ENCODE results near the gene NPPB.
A peak's percentile ranks its signal among the peaks of the same experiment; 100 is the strongest.

NPPB gene

DNA sequence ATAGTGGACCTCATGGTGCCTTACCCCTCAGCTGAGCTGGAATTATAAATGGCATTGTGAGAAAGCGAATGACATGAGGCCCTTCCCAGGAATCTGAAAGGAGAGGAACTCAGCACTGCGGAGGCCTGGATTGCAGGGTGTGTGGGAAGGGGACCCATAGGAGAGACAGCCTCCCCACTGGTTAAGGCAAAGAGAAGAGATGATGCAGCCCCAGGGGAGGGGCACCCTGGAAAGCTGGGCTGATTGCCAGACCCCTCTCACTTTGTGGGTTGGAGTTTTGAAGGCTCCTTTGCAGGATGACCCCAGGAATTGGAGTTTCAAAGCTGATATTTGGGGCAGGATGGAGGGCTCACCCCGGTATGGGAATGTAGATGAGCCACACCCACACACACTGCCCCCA, 2.0 kb downstream of the NPPB start:
- DNase-seq: no peak

DNA sequence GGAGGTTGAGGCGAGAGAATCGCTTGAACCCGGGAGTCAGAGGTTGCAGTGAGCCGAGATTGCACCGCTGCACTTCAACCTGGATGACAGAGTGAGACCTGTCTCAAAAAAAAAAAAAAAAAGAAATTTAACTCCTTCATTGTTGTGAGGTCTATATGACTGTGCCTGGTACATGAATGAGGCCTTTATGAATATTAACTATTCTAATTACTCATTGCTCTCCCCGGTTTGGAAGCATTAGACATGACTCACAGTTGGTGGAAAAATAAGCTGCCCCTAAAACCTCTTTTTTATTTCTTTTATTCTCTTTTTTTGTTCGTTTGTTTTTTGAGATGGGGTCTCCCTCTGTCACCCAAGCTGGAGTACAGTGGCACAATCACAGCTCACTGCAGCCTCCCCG, 3.3 kb downstream of the NPPB start:
- no peak for DNase-seq

DNA sequence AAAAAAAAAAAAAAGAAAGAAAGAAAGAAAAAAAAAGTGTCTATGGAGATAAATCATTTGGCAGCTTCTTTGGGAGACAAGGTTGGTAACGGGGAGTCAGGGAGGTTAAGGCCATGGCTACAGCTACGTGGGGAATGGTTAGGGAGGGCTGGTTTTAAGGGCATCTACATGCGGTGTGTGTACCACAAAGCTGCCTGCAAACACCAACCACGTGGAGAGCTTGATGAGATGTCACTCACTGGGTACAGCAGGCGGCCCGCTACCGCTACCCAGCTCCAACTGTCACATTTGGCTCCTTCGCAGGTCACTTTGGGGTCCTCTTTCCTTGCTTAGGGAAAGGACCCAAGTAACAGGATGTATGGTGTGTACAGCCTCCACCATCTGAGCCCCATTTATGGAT, 4.2 kb downstream of the NPPB start:
- no peak for DNase-seq

DNA sequence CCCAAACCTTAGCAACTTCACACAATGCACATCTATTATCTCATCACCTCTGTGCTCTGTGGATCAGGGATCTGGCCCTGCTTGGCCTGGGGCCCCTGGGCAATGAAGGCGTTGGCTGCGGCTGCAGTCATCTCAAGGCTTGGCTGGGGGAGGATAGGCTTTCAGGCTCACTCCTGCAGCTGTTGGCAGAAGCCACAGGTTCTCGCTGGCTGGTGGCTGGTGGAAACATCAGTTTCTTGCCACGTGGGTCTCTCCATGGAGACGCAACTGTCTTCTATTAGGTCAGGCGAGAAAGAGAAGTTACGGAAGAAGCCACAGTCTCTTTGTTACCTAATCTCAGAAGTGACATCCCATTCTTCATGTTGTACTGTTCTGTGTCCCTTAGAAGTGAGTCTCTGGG, 7.6 kb downstream of the NPPB start:
- DNase-seq: no peak

DNA sequence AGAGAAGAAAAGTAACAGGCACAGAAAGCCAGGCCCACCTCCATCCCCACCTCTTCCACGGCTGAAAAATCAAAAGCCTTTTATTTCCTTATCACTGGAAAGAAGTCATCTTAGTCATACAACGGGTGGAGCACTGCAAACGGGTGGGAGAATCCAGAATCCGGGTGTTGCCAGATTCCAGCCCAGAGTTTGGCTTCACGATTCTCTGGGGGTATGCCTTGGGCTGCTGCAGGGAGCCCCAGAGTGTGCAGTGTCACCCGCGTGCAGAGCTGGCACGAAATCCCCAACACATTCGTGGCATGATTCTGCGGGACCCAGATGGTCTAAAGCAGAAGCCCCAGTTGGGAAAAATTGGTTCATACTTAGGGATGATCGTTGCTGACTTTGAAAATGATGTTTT, 8.6 kb downstream of the NPPB start:
- DNase-seq: no peak

DNA sequence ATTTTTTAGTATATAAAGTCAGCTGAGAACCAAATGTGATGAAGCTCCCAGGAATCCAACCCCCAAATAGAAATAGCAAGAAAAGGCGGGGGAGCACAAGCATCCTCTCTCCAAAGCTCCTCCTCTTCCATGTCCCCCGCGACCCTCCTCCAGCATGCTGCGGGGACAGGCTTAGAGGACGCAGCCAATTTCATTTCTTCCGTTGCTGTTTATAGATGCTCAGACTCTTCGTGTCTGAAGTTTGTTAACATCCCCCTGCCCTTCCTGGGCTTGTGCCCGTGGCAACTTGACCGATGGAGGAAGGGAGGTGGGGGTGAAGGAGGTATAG, 10.4 kb downstream of the NPPB start:
- DNase-seq: no peak

DNA sequence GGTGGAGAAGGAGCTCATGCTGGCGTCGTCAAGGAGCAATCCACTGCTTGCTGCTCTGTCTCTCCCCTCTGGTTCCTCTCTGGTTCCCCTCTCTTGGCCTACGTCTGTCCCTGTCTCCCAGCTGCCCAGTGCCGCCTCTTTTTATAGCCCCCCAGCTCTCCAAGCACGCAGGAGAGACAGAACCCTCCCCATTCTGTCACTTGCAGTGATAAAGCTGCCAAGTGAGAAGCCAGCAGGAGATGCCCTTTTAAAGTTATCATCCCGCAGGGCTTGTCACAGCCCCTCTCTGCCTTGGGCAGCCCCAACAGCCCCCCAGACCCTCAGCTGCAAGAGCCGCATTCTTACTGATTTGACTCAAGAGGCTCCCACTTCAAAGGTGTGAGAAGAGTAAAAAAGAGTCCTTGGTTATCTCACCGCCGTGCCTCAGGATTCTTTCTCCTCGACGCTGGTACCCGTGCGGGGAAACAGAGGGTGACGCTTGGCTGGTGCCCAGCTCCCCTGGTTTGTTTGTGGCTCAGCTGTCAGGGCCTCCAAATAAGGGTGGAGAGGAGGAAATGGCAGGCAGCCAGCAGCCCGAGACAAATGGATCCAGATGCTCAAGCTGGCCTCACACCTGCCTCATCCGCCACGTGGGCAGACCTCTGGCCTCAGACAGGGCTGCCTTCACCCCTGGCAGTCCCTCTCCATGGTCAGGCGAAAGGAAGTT, 10.9 kb downstream of the NPPB start, which contains the start of gene NPPA:
TSS of gene NPPA (minus strand) at position 117 of the 706 bp plus-strand sequence. CDS start at position 18, 99 bp downstream.
- no peak for DNase-seq

DNA sequence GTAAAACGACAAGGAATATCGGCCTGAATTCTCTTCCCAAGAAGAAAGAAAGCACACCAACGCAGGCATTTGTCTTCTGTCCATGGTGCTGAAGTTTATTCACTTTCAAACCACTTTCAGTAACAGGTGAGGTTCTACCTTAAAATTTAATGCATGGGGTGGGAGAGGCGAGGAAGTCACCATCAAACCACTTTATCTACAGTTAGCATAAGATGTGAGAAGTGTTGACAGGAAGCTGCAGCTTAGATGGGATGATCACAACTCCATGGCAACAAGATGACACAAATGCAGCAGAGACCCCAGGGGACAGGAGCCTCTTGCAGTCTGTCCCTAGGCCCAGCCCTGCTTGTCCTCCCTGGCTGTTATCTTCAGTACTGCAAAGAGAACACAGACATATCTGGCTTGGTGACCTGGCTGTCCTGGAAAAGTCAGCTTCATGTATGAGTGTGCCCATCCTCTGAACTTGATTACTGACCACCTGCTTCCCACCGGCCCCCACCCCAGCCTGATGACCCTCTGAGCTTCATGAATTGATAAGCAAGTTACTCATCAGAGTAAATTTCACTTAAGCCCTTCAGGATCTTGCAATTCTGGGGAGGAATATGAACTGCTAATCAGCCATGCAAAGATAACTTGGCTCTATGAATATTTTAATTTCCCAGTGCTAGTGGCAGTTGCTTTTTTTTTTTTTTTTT, 13.0 kb downstream of the NPPB start:
- DNase-seq: no peak

DNA sequence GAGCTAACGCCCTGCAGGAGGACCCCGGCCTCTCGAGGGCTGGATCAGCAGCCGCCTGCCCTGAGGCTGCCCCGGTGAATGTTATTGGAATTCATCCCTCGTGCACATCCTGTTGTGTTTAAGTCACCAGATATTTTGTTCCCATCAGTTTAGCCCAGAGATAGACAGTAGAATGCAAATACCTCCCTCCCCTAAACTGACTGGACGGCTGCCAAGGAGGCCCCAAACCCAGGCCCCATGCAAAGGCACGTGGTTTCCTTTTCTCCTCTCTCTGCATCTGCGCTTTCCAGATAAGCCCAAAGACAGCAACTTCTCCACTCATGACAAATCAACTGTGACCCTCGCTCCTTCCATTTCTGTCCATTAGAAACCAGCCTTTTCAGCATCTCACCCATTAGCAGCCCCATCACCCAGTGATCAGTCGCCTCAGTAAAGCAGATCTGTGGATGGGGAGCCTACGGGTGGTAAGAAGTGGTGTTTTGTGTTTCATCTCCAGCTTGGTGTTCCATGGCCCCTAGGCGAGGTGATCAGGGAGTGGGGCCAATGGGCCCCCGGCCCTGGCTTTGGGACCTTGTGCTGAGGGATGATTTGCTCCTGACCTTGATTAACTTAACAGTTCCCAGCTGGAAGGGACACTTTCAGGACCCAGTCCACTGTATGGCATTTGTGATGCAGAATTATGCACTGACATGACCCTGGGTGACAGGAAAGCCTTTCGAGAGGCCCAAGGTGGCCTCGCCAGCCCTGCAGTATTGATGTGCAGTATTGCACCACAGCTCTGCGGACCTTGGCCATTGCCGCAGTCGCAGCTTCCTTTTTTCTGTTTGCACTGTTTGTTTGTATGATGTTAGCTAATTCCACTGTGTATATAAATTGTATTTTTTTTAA, 16.3 kb downstream of the NPPB start:
- DNase-seq: no peak

DNA sequence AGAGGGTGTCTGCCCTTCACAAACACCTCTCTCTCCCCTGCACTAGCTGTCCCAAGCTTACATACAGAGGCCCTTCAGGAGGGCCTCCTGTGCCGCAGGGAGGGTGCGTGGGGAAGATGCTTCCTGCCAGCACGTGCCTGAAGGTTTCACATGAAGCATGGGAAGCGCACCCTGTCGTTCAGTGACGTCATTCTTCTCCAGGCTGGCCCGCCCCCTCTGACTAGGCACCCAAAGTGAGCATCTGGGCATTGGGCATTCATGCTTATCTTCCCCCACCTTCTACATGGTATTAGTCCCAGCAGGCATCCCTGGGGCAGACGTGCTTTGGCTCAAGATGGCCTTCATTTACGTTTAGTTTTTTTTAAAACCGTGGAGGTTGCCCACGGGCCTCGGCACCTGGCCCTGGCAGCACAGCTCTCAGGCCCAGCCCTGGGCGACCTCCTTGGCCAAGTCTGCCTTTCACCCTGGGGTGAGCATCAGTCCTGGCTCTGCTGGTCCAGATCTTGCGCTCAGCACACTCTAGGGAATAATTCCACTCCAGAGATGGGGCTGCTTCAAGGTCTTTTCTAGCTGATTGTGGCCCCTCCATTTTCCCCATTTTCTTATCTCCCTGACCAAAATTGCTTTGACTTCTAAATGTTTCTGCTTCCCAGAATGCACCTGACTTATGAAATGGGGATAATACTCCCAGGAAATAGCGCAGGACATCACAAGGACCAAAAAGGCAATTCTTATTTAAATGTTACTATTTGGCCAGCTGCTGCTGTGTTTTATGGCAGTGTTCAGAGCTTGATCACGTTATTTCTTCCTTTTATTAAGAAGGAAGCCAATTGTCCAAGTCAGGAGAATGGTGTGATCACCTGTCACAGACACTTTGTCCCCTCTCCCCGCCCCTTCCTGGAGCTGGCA, 17.2 kb downstream of the NPPB start:
- no peak for DNase-seq

DNA sequence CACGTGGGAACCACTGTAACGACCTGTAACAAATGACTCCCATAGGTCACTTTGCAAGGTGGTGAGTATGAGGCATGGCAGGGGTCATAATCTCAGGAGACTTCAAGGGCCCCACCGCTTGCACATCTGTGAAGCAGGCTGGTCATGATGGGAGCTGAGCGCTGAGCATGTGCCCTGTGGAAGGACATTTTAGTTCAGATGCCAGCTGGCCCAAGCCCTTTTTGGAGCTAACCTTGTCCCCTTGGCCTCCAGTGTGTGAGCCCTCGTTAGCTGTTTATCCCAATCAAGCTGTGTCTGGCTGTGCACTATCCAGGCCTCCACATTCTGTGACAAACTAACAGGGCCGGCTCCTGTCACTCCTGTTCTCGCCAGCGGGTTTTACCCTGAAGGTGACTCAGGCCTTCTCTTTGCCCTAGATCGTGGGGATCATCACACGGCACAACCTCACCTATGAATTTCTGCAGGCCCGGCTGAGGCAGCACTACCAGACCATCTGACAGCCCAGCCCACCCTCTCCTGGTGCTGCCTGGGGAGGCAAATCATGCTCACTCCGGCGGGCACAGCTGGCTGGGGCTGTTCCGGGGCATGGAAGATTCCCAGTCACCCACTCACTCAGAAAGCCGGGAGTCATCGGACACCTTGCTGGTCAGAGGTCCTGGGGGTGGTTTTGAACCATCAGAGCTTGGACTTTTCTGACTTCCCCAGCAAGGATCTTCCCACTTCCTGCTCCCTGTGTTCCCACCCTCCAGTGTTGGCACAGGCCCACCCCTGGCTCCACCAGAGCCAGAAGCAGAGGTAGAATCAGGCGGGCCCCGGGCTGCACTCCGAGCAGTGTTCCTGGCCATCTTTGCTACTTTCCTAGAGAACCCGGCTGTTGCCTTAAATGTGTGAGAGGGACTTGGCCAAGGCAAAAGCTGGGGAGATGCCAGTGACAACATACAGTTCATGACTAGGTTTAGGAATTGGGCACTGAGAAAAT, 18.7 kb downstream of the NPPB start:
- DNase-seq: no peak

DNA sequence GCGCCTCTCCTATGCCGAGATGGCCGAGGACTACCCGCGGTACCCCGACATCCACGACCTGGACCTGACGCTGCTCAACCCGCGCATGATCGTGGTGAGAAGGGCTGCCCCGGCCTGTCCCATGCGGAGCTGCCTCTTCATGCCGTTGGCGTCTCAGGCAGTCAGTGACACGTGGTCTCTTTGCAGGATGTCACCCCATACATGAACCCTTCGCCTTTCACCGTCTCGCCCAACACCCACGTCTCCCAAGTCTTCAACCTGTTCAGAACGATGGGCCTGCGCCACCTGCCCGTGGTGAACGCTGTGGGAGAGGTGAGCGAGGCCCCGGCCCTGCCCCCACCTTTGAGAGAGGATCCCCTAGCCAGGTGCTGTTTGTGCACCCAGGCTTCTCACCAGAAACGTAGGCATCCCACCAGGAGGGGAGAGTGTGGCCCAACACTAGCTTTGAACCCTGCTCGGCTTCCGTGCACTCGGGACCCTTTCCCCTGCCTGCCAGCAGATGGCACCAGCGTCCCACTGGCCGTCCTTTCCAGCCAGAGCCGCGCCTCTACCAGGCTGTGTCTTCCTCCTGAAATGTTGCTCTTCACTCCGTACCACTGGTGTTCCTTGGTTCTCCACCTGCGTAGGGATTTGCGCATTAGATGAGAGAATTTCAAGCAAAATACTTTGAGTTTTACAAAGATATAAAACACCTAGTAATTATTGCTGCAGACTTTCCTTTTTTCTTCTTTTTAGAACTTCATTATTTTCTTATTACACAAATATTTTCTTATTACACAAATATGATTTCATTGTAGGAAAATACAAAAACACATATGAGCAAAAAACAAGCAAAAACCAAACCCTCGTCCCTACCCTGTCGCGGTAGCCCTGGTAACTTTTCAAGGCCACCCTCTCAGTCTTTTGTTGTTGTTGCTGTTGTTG, 20.1 kb downstream of the NPPB start:
- DNase-seq: peak; percentile 39 to 68 (median 61)

DNA sequence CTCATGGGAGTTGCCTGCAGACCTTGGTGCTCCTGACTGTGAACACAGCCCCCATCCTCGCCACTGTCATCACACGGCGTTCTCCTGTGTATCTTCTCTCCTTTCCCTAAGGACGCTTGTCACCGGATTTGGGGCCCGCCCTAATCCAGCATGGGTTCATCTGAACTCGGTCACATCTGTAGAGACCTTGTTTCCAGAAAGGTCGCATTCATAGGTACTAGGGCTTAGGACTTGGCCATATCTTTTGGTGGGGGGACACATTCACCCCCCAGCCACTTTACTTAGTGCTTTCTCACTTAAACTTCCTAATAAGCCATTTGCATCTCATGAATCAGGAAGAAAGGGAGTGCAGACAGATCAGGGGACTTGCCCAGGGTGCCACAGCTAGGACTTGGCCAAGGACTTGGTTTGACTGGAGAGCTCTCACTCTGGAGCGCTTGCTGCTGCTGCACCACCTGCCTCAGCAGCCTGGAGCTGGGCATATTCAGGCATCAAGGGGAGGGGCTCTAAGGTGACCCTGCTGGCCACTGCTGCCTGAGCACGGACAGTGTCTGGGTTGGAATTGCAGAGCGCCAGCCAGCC, 20.9 kb downstream of the NPPB start:
- DNase-seq: no peak

DNA sequence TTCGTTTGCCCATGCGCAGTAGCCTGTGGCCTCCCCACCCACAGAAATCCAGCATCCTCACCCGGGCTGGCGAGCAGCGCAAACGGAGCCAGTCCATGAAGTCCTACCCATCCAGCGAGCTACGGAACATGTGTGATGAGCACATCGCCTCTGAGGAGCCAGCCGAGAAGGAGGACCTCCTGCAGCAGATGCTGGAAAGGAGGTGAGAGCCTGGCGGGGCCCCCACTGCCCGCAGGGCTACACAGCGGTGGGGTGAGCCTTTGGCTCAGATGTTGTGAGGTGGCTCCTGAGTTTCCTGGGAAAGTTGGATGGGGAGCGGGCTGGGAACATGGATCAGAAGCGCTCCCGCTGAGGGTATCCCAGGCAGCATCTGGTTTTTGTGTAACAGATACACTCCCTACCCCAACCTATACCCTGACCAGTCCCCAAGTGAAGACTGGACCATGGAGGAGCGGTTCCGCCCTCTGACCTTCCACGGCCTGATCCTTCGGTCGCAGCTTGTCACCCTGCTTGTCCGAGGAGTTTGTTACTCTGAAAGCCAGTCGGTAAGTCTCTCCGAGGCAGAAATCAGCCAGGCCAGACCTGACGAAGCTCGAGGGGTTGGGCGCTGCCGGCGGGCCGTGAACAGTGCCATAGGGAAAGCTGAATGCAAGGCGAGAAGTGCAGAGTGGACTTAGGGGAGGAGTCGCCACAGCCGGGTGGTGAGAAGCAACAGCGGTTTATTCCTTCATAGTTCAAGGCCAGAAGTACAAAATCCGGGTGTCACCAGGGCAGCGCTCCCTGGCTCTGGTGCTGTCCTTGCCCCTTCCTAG, 21.6 kb downstream of the NPPB start:
- DNase-seq: no peak

DNA sequence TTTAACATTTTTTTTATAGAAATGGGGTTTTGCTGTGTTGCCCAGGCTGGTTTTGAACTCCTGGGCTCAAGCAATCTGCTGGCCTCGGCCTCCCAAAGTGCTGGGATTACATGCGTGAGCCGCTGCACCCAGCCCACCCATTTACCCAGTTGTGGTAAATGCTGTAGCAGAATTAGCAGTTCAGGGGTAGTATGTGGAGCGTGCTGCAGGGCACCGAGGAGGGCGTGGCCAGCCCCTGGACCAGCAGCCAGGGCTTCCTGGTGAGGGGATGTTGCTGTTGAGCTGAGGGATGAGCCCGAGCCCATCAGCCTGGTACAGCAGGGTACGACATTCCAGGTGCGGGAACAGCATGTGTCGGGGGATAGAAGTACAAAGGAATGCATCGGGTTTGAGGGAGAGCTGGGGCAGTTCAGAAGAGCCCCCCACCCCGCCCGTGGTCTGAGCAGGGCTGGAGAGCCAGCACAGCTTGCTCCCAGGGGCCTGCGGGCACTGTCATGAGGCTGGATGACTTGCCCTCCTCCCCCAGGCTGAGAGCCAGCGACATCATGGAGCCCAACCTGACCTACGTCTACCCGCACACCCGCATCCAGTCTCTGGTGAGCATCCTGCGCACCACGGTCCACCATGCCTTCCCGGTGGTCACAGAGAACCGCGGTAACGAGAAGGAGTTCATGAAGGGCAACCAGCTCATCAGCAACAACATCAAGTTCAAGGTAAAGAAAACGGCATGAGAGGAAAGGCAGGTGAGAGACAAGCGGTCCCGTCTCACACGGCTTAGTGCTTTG, 23.1 kb downstream of the NPPB start:
- no peak for DNase-seq

DNA sequence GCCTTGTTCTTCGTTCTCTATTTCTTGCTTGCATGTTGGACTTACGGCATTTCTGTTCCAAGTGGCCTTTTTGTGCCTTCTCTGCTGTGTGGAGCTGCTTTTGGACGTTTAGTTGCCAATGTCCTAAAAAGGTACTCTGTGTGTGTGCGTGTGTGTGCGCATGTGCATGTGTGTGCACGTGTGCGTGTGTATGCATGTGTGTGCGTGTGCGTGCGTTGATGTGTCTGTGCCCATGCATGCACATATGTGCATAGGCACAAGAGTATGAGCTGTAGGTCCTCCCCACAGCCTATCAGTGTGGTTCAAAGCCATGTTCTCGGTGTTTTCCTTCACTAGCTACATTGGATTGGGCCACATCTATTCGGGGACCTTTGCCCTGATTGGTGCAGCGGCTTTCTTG, 24.8 kb downstream of the NPPB start:
- no peak for DNase-seq

DNA sequence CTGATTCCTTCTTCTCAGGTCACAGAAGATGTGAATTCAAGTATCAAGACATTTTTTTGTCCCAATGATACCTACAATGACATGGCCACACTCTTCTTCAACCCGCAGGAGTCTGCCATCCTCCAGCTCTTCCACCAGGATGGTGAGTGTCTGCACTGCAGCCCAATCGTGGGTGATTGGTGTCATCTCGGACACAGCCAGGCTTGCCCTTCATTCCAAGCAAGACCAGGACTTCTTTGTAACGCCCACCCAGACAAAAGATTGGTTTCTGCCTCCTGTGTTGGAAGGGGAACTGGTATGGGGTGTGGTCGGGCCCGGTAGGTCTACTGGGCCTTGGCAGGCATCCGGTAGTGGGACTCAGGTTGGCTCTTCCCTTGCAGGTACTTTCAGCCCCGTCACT, 25.2 kb downstream of the NPPB start:
- DNase-seq: no peak
